K562 (cell line): Measurements from ENCODE around the gene POLD1. TPM values are rescaled to one million over a fixed set of nuclear protein-coding genes. Genes with fewer than 3 reads are reported as not detected.
A peak's percentile ranks its signal among the peaks of the same experiment; 100 is the strongest.

Source experiments
- BRD4 ChIP-seq: fragments of 200-600 bp; sonication (generic); IDR thresholded peaks from 2 replicates; pipeline ENCODE4 v1.6.1; 2017; ENCODE audit warnings: inconsistent platforms
- CSDE1 ChIP-seq, 2 experiments: fragments of 450-650 bp; IDR thresholded peaks; 2 replicates each; pipeline ENCODE4 v1.6.1; 2016; ENCODE audit warnings: mild to moderate bottlenecking in 1 of 2
- CTBP1 ChIP-seq: fragments of 450-650 bp; IDR thresholded peaks from 2 replicates; pipeline ENCODE4 v1.6.1; 2016; ENCODE audit warnings: borderline replicate concordance
- JUND ChIP-seq, 2 experiments: IDR thresholded peaks; 2 replicates in 1 of 2; 3 replicates in 1 of 2; pipeline ENCODE4 v1.6.1; 2011; ENCODE audit warnings: borderline replicate concordance in 2 of 2, low read depth in 2 of 2, low read length in 2 of 2, improper control_type of control experiment in 1 of 2, missing biosample characterization in 1 of 2, missing genetic modification characterization in 1 of 2, missing genetic modification reagents in 1 of 2
- NFATC3 ChIP-seq: fragments of 450-650 bp; IDR thresholded peaks from 2 replicates; pipeline ENCODE4 v1.6.1; 2017; ENCODE audit warnings: mild to moderate bottlenecking
- PHF21A ChIP-seq: fragments of 450-650 bp; IDR thresholded peaks from 2 replicates; pipeline ENCODE4 v1.6.1; 2017; ENCODE audit warnings: low read depth, borderline replicate concordance
- PKNOX1 ChIP-seq: fragments of 450-650 bp; IDR thresholded peaks from 2 replicates; pipeline ENCODE4 v1.6.1; 2016
- PURB ChIP-seq: sonication (generic); formaldehyde crosslinking; IDR thresholded peaks from 2 replicates; pipeline ENCODE4 v1.9.0; 2021; ENCODE audit warnings: low read depth, mild to moderate bottlenecking, missing genetic modification reagents
- SMAD3 ChIP-seq: fragments of 450-650 bp; formaldehyde crosslinking; conservative IDR thresholded peaks from 2 replicates; pipeline ENCODE4 v1.4.0; 2020; ENCODE audit warnings: mild to moderate bottlenecking
- THAP7 ChIP-seq: fragments of 250-450 bp; sonication (Bioruptor Pico); IDR thresholded peaks from 2 replicates; pipeline ENCODE4 v1.5.0; 2021
- VEZF1 ChIP-seq: fragments of 200-800 bp; sonication (Bioruptor generic); IDR thresholded peaks from 2 replicates; pipeline ENCODE4 v1.6.1; 2017; ENCODE audit warnings: missing genetic modification characterization, missing compliant biosample characterization
- ZNF318 ChIP-seq, 2 experiments: fragments of 450-650 bp; IDR thresholded peaks; 2 replicates each; pipeline ENCODE4 v1.6.1; 2016; ENCODE audit warnings: mild to moderate bottlenecking in 2 of 2, borderline replicate concordance in 1 of 2, low read depth in 1 of 2, moderate library complexity in 1 of 2
- ZNF586 ChIP-seq: fragments of 450-650 bp; formaldehyde crosslinking; conservative IDR thresholded peaks from 2 replicates; pipeline ENCODE4 v1.4.0; 2020; ENCODE audit warnings: mild to moderate bottlenecking, moderate library complexity
- polyA plus RNA-seq, 8 experiments: library from polyadenylated mRNA; depleted of rRNA in 4 of 8; stranded (reverse) in 5 of 8; unstranded in 3 of 8; fragments of >200 nt; fragmentation: Nextera tagmentation in 2 of 8; fragmentation: Illumina TruSeq in 1 of 8; extraction: Ambion mirVana in 2 of 8; extraction: Trizol in 1 of 8; gene quantifications; 2 replicates each; pipeline versions ENCODE4 v1.2.1 to v1.2.3, GENCODE V29; 2011 to 2014; ENCODE audit warnings: inconsistent platforms in 1 of 8, missing spikeins in 1 of 8
- total RNA-seq, 7 experiments: library from RNA; depleted of rRNA in 6 of 7; stranded (reverse); fragments of >200 nt in 6 of 7; fragmentation: Illumina TruSeq in 2 of 7; extraction: Trizol in 2 of 7; gene quantifications; 2 replicates each; pipeline versions ENCODE4 v1.2.1 to v1.2.3, GENCODE V29; 2011 to 2021; ENCODE audit warnings: low replicate concordance in 1 of 7

POLD1 gene
- total and polyA plus RNA-seq, 9 of the 15 experiments (the other 6 are each of a cell fraction or from before 2014, with no cell fraction given) = 1.3 to 312 (median 47.8) TPM

- TF ChIP-seq JUND (IDR thresholded peaks at IDR 0.05; ENCODE audit: borderline replicate concordance, low read depth, low read length) (no peak), JUND (tag; IDR thresholded peaks at IDR 0.05; ENCODE audit: borderline replicate concordance, low read depth, low read length) (peak; percentile 10; the same call in 1 of the 3 replicates), ZNF586 (CRISPR knock-in tag) (no peak), PKNOX1 (peak; percentile 82), CSDE1 (IDR thresholded peaks at IDR 0.05) (no peak), BRD4 (no peak), SMAD3 (no peak), VEZF1 (peak; percentile 70), THAP7 (no peak), PHF21A (no peak), ZNF318 (IDR thresholded peaks at IDR 0.05; ENCODE audit: borderline replicate concordance in 1 of 2, low read depth in 1 of 2) (no peak), PURB (no peak), CTBP1 (peak; percentile 35; the same call in 1 of the 2 replicates), NFATC3 (no peak)
Measured at GRCh38 chr19:50361290-50362029, 22.7 kb upstream of the POLD1 start (continued).
